Measurements from ENCODE around the gene NEBL.

The NEBL gene

DNA sequence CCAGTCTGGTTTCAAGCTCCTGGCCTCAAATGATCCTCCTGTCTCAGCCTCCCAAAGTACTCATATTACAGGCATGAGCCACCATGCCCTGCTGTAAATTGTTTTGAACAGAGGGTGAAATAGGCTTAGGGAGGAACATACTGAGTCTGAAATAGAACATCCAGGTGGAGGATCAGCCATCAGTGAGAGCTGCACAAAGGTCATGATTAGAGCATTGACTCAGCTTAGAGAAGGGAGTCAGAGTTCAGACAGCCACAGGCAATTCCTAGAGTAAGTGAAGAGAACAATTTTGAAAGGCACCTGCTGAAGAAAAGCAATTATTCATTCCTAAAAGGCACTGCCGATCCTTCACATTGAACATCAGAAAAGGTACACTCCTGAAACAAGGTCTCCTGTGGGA lies 15.9 kb upstream of the NEBL start:
- Histone ChIP-seq H3K36me3 (ENCODE audit: control insufficient read depth in 1 of 2, insufficient read depth in 2 of 2, low read depth in 1 of 2, low read length in 2 of 2) (no peaks in the 10 kb centered on the region), H3K9me3 (ENCODE audit: control insufficient read depth, low read length) (no peaks in the 10 kb centered on the region), H3K27ac (ENCODE audit: low read length, poor library complexity, severe bottlenecking) (no peak overlapping the region), H3K18ac (ENCODE audit: low read depth in 1 of 2, low read length in 2 of 2) (no peak overlapping the region), H4K91ac (ENCODE audit: low read length) (no peak overlapping the region), H3K4me3 (ENCODE audit: insufficient read depth in 1 of 2, low read depth in 1 of 2, low read length in 2 of 2) (no peak overlapping the region), H3K79me1 (replicated peaks; ENCODE audit: low read length, poor library complexity, severe bottlenecking) (no peaks in the 10 kb centered on the region), H3K23ac (ENCODE audit: low read length in 2 of 2) (no peak overlapping the region), H2BK120ac (ENCODE audit: low read depth, low read length) (no peak overlapping the region), H3K14ac (ENCODE audit: low read length in 2 of 2) (no peak overlapping the region), H2BK12ac (ENCODE audit: low read length in 2 of 2) (no peak overlapping the region), H3K4me1 (ENCODE audit: control insufficient read depth, insufficient read depth, low read depth, low read length) (no peaks in the 10 kb centered on the region), H2AFZ (ENCODE audit: low read depth, low read length) (no peak overlapping the region), H4K8ac (ENCODE audit: low read length) (no peak overlapping the region), H2BK5ac (ENCODE audit: low read depth, low read length, poor library complexity, severe bottlenecking) (no peak overlapping the region), H2AK5ac (ENCODE audit: low read length, severe bottlenecking) (no peak overlapping the region), H3K27me3 (ENCODE audit: control insufficient read depth in 1 of 2, insufficient read depth in 1 of 2, low read length in 2 of 2) (no peaks in the 10 kb centered on the region), H3K9ac (ENCODE audit: low read length) (no peak overlapping the region), H3K4ac (ENCODE audit: low read depth in 1 of 2, low read length in 2 of 2) (no peak overlapping the region), H3K4me2 (ENCODE audit: low read length, poor library complexity, severe bottlenecking) (no peak overlapping the region), H2BK15ac (ENCODE audit: low read depth, poor library complexity, severe bottlenecking) (no peak overlapping the region)
- WGBS = 100% methylated on average over 1 of the region's 1 CpG
- DNase-seq = no peak

- no peak overlapping the region for H2BK15ac ChIP-seq (ENCODE audit: low read depth, poor library complexity, severe bottlenecking)
- H2AK5ac ChIP-seq (ENCODE audit: low read length, severe bottlenecking) = no peak overlapping the region
- no peaks in the 10 kb centered on the region for H3K9me3 ChIP-seq (ENCODE audit: control insufficient read depth, low read length)
- no peak overlapping the region for H2AFZ ChIP-seq (ENCODE audit: low read depth, low read length)
- no peak overlapping the region for H3K9ac ChIP-seq (ENCODE audit: low read length)
- H3K4me1 ChIP-seq (ENCODE audit: control insufficient read depth, insufficient read depth, low read depth, low read length) = no peaks in the 10 kb centered on the region
- H3K79me1 ChIP-seq (replicated peaks; ENCODE audit: low read length, poor library complexity, severe bottlenecking) = no peaks in the 10 kb centered on the region
- no peak overlapping the region for H2BK120ac ChIP-seq (ENCODE audit: low read depth, low read length)
- no peak overlapping the region for H4K8ac ChIP-seq (ENCODE audit: low read length)
- H3K36me3 ChIP-seq (ENCODE audit: control insufficient read depth in 1 of 2, insufficient read depth in 2 of 2, low read depth in 1 of 2, low read length in 2 of 2) = no peaks in the 10 kb centered on the region
- no peak for DNase-seq
- H4K91ac ChIP-seq (ENCODE audit: low read length) = no peak overlapping the region
- H3K27ac ChIP-seq (ENCODE audit: low read length, poor library complexity, severe bottlenecking) = no peak overlapping the region
- no peak overlapping the region for H3K4me2 ChIP-seq (ENCODE audit: low read length, poor library complexity, severe bottlenecking)
- no peak overlapping the region for H3K18ac ChIP-seq (ENCODE audit: low read depth in 1 of 2, low read length in 2 of 2)
- H3K27me3 ChIP-seq (ENCODE audit: control insufficient read depth in 1 of 2, insufficient read depth in 1 of 2, low read length in 2 of 2) = no peaks in the 10 kb centered on the region
- WGBS = 91% methylated on average over 4 of the region's 4 CpGs
- no peak overlapping the region for H2BK12ac ChIP-seq (ENCODE audit: low read length in 2 of 2)
- no peak overlapping the region for H3K4ac ChIP-seq (ENCODE audit: low read depth in 1 of 2, low read length in 2 of 2)
- H3K4me3 ChIP-seq (ENCODE audit: insufficient read depth in 1 of 2, low read depth in 1 of 2, low read length in 2 of 2) = no peak overlapping the region
- no peak overlapping the region for H2BK5ac ChIP-seq (ENCODE audit: low read depth, low read length, poor library complexity, severe bottlenecking)
- H3K23ac ChIP-seq (ENCODE audit: low read length in 2 of 2) = no peak overlapping the region
- no peak overlapping the region for H3K14ac ChIP-seq (ENCODE audit: low read length in 2 of 2)
Observed at GRCh38 chr10:20911626-20912025, 14.5 kb upstream of the NEBL start.

DNA sequence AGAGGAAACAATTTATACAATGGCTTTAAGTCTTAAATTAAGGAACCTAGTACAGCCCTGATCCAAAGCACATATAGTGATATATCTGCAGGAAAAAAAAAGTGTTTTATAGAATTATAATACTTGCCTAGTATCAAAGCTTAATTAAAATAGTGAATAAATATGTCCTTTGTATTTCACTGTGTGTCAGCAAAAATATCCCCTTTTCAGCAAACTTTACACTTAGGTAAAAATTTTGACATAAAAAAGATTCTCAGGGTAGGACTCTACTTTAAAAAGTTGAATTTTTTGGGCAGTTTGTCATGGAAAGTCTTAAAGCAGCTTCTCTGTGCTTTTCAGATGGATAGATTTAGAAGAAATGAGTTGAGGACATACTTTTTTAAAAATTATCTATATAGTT lies 12.7 kb upstream of the NEBL start:
- no peak for DNase-seq
- no peak overlapping the region for H4K8ac ChIP-seq (ENCODE audit: low read length)
- no peaks in the 10 kb centered on the region for H3K79me1 ChIP-seq (replicated peaks; ENCODE audit: low read length, poor library complexity, severe bottlenecking)
- H3K9ac ChIP-seq (ENCODE audit: low read length) = no peak overlapping the region
- H3K9me3 ChIP-seq (ENCODE audit: control insufficient read depth, low read length) = no peaks in the 10 kb centered on the region
- no peak overlapping the region for H3K4me3 ChIP-seq (ENCODE audit: insufficient read depth in 1 of 2, low read depth in 1 of 2, low read length in 2 of 2)
- no peak overlapping the region for H4K91ac ChIP-seq (ENCODE audit: low read length)
- H3K27me3 ChIP-seq (ENCODE audit: control insufficient read depth in 1 of 2, insufficient read depth in 1 of 2, low read length in 2 of 2) = no peaks in the 10 kb centered on the region
- H3K4ac ChIP-seq (ENCODE audit: low read depth in 1 of 2, low read length in 2 of 2) = no peak overlapping the region
- H2AFZ ChIP-seq (ENCODE audit: low read depth, low read length) = no peak overlapping the region
- H2BK5ac ChIP-seq (ENCODE audit: low read depth, low read length, poor library complexity, severe bottlenecking) = no peak overlapping the region
- H3K36me3 ChIP-seq (ENCODE audit: control insufficient read depth in 1 of 2, insufficient read depth in 2 of 2, low read depth in 1 of 2, low read length in 2 of 2) = no peaks in the 10 kb centered on the region
- no peak overlapping the region for H3K27ac ChIP-seq (ENCODE audit: low read length, poor library complexity, severe bottlenecking)
- no peak overlapping the region for H3K23ac ChIP-seq (ENCODE audit: low read length in 2 of 2)
- no peaks in the 10 kb centered on the region for H3K4me1 ChIP-seq (ENCODE audit: control insufficient read depth, insufficient read depth, low read depth, low read length)
- no peak overlapping the region for H3K18ac ChIP-seq (ENCODE audit: low read depth in 1 of 2, low read length in 2 of 2)
- no peak overlapping the region for H3K14ac ChIP-seq (ENCODE audit: low read length in 2 of 2)
- no peak overlapping the region for H2AK5ac ChIP-seq (ENCODE audit: low read length, severe bottlenecking)
- no peak overlapping the region for H2BK120ac ChIP-seq (ENCODE audit: low read depth, low read length)
- no peak overlapping the region for H2BK12ac ChIP-seq (ENCODE audit: low read length in 2 of 2)
- H2BK15ac ChIP-seq (ENCODE audit: low read depth, poor library complexity, severe bottlenecking) = no peak overlapping the region
- no peak overlapping the region for H3K4me2 ChIP-seq (ENCODE audit: low read length, poor library complexity, severe bottlenecking)

DNA sequence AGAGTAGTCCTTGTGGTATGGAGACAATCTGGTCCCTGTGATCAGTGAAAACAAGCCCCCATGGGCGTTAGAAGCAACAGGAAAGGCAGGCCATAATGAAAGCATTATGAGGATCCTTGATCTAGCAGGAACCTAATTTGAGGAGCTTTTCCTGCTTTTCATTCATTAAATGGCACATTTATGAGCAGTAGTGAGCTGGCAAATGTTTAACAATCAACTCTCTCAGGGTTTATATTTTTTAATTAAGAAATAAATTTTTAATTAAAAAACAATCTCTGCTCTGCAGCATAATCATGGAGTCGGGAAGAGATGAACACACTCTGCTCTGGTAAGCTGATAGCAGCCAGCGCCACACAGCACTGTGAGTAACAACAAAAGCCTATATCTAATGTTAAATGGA lies 11.3 kb upstream of the NEBL start:
- Histone ChIP-seq H3K27me3 (ENCODE audit: control insufficient read depth in 1 of 2, insufficient read depth in 1 of 2, low read length in 2 of 2) (no peaks in the 10 kb centered on the region), H3K27ac (ENCODE audit: low read length, poor library complexity, severe bottlenecking) (no peak overlapping the region), H2AK5ac (ENCODE audit: low read length, severe bottlenecking) (no peak overlapping the region), H3K14ac (ENCODE audit: low read length in 2 of 2) (no peak overlapping the region), H4K91ac (ENCODE audit: low read length) (no peak overlapping the region), H3K36me3 (ENCODE audit: control insufficient read depth in 1 of 2, insufficient read depth in 2 of 2, low read depth in 1 of 2, low read length in 2 of 2) (no peaks in the 10 kb centered on the region), H4K8ac (ENCODE audit: low read length) (no peak overlapping the region), H2BK15ac (ENCODE audit: low read depth, poor library complexity, severe bottlenecking) (no peak overlapping the region), H2BK12ac (ENCODE audit: low read length in 2 of 2) (no peak overlapping the region), H2BK120ac (ENCODE audit: low read depth, low read length) (no peak overlapping the region), H2BK5ac (ENCODE audit: low read depth, low read length, poor library complexity, severe bottlenecking) (no peak overlapping the region), H3K4me2 (ENCODE audit: low read length, poor library complexity, severe bottlenecking) (no peak overlapping the region), H3K9ac (ENCODE audit: low read length) (no peak overlapping the region), H3K23ac (ENCODE audit: low read length in 2 of 2) (no peak overlapping the region), H3K79me1 (replicated peaks; ENCODE audit: low read length, poor library complexity, severe bottlenecking) (no peaks in the 10 kb centered on the region), H3K18ac (ENCODE audit: low read depth in 1 of 2, low read length in 2 of 2) (no peak overlapping the region), H3K4ac (ENCODE audit: low read depth in 1 of 2, low read length in 2 of 2) (no peak overlapping the region), H3K4me3 (ENCODE audit: insufficient read depth in 1 of 2, low read depth in 1 of 2, low read length in 2 of 2) (no peak overlapping the region), H2AFZ (ENCODE audit: low read depth, low read length) (no peak overlapping the region), H3K4me1 (ENCODE audit: control insufficient read depth, insufficient read depth, low read depth, low read length) (no peaks in the 10 kb centered on the region), H3K9me3 (ENCODE audit: control insufficient read depth, low read length) (no peaks in the 10 kb centered on the region)
- WGBS = 76% methylated on average over 3 of the region's 3 CpGs
- DNase-seq = no peak

Data from mesenchymal stem cell (in vitro differentiated cells and primary cell).